ENCODE data around the gene EEF2K.

The EEF2K gene

GRCh38 chr16:22320572-22321339, 114.7 kb downstream of the EEF2K start:
- no peak for DNase-seq

GRCh38 chr16:22321340-22322001, 115.4 kb downstream of the EEF2K start:
- DNase-seq = peak; percentile 73 to 74

- DNase-seq = peak in 1 of 2 donors; percentile 11
Observed at GRCh38 chr16:22322021-22322471, 116.0 kb downstream of the EEF2K start.

- DNase-seq = peak in 1 of 2 donors; percentile 6
Observed at GRCh38 chr16:22322741-22323140, 116.7 kb downstream of the EEF2K start.

GRCh38 chr16:22323173-22323958, 117.3 kb downstream of the EEF2K start:
- DNase-seq = peak in 1 of 2 donors; percentile 9

GRCh38 chr16:22323959-22324786, 118.1 kb downstream of the EEF2K start:
- DNase-seq = peak in 1 of 2 donors; percentile 8

- DNase-seq = no peak
Observed at GRCh38 chr16:22324787-22325597, 118.9 kb downstream of the EEF2K start.

GRCh38 chr16:22325598-22326368, 119.7 kb downstream of the EEF2K start:
- DNase-seq = no peak

- no peak for DNase-seq
Observed at GRCh38 chr16:22326369-22326652, 120.2 kb downstream of the EEF2K start.

GRCh38 chr16:22326771-22327445, 120.8 kb downstream of the EEF2K start:
- DNase-seq = no peak

GRCh38 chr16:22327446-22327775, 121.3 kb downstream of the EEF2K start:
- DNase-seq = no peak

- no peak for DNase-seq
Observed at GRCh38 chr16:22328081-22328725, 122.1 kb downstream of the EEF2K start.

- no peak for DNase-seq
Observed at GRCh38 chr16:22329199-22329695, 123.2 kb downstream of the EEF2K start.

- DNase-seq = no peak
Observed at GRCh38 chr16:22330326-22330725, 124.2 kb downstream of the EEF2K start.

- no peak for DNase-seq
Observed at GRCh38 chr16:22333457-22333994, 127.4 kb downstream of the EEF2K start.

GRCh38 chr16:22335668-22336246, 129.7 kb downstream of the EEF2K start:
- no peak for DNase-seq

- DNase-seq = no peak
Observed at GRCh38 chr16:22336581-22336980, 130.5 kb downstream of the EEF2K start.

GRCh38 chr16:22337045-22337444, 131.0 kb downstream of the EEF2K start:
- no peak for DNase-seq
